Measurements from ENCODE around the gene KCNT2.

GRCh38 chr1:196603651-196604050 lies 4.6 kb downstream of the KCNT2 start:
- no peak for TF ChIP-seq POLR2AphosphoS5 (IDR thresholded peaks at IDR 0.05)
- TF ChIP-seq, protein P1, sequence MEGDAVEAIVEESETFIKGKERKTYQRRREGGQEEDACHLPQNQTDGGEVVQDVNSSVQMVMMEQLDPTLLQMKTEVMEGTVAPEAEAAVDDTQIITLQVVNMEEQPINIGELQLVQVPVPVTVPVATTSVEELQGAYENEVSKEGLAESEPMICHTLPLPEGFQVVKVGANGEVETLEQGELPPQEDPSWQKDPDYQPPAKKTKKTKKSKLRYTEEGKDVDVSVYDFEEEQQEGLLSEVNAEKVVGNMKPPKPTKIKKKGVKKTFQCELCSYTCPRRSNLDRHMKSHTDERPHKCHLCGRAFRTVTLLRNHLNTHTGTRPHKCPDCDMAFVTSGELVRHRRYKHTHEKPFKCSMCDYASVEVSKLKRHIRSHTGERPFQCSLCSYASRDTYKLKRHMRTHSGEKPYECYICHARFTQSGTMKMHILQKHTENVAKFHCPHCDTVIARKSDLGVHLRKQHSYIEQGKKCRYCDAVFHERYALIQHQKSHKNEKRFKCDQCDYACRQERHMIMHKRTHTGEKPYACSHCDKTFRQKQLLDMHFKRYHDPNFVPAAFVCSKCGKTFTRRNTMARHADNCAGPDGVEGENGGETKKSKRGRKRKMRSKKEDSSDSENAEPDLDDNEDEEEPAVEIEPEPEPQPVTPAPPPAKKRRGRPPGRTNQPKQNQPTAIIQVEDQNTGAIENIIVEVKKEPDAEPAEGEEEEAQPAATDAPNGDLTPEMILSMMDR (IDR thresholded peaks at IDR 0.05), result no peak
- TF ChIP-seq EP300 (IDR thresholded peaks at IDR 0.05), result no peak
